Nephron progenitor cell (in vitro differentiated cells): ENCODE measurements around the gene SNRNP48.

Experiments
- DNase-seq: peaks from one replicate; pipeline ENCODE4 v3.0.0; 2021
- H3K27ac Mint-ChIP-seq: 2 replicates; pipeline ENCODE4 v1.8.0; 2021; ENCODE audit warnings: mild to moderate bottlenecking, moderate library complexity, mixed read lengths
- H3K27me3 Mint-ChIP-seq: 2 replicates; pipeline ENCODE4 v1.8.0; 2021; ENCODE audit warnings: mild to moderate bottlenecking, low read depth, mixed read lengths; ENCODE audit not compliant: poor library complexity
- H3K36me3 Mint-ChIP-seq: 2 replicates; pipeline ENCODE4 v1.8.0; 2021; ENCODE audit warnings: low read depth, mixed read lengths
- H3K4me1 Mint-ChIP-seq: 2 replicates; pipeline ENCODE4 v1.8.0; 2021; ENCODE audit warnings: mixed read lengths
- H3K4me3 Mint-ChIP-seq: 2 replicates; pipeline ENCODE4 v1.8.0; 2021; ENCODE audit warnings: mild to moderate bottlenecking, moderate library complexity, mixed read lengths
- H3K9me3 Mint-ChIP-seq: 2 replicates; pipeline ENCODE4 v1.8.0; 2021; ENCODE audit warnings: mild to moderate bottlenecking, moderate library complexity, mixed read lengths
- CTCF ChIP-seq: fragments of 200-600 bp; sonication (generic); IDR thresholded peaks from 2 replicates; pipeline ENCODE4 v1.5.0; 2021; ENCODE audit warnings: antibody characterized with exemption

Gene SNRNP48

DNA sequence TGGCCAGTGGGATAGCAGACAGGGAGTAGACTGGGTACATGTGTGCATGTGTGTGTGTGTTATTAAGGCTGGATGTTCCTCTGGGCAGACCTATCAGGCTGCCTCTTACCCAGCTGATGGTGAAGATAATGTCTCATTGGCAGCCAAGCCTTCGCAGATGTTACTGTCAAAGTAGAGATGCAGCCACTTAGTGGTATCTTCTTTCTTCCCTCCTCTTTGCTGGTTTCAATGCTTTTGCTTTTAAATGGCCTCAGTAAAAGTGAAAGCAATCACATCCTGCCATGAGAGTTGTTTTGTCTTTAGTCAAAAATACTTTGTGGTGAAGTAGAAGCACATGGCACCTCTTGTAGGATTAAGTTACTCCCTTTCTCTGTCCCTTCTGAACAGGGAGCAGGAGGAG, 57.5 kb downstream of the SNRNP48 start:
- H3K27me3 Mint-ChIP-seq: peaks cover 17% of the 10 kb centered on the region
- no peak for DNase-seq
- H3K4me3 Mint-ChIP-seq: no peak overlapping the region
- H3K4me1 Mint-ChIP-seq: no peaks in the 10 kb centered on the region
- H3K9me3 Mint-ChIP-seq: no peaks in the 10 kb centered on the region
- H3K27ac Mint-ChIP-seq: no peak overlapping the region
- H3K36me3 Mint-ChIP-seq: no peaks in the 10 kb centered on the region
- TF ChIP-seq CTCF: no peak

DNA sequence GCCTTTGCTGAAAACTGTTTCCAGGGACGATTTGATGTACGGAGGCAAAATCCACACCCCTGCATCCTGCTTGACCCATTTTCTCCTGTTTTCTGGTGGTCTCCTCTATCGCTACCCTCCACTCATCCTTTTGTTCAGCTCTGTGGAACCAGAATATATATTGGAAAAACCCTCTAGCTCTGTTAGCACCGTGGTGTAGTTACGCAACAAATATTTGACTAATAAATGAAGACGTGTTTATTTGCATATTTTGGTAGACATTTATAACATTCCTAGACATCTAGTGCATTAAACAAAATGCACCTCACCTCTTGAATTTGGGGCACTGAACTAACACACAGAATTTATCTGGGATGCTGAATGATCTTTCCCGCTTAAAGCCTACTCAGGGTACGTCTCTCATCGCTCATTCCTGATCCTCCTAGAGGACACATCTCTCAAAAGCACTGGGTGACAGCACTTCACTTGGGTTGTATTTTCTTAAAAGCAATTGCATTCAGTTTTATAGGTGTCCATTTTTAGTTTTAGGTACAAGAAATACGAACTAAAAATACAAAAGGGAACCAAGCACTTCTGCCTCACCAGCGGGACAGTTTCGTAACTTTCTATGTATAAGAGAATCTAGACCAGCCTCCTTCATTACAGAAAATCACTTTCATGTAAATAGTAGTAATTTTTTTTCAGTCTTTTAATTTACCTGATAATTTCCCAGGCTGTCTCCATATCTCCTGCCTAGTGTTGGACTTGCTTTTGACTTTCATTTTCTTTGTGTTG, 59.2 kb downstream of the SNRNP48 start:
- Mint-ChIP-seq H3K9me3 (no peaks in the 10 kb centered on the region), H3K27ac (no peak overlapping the region), H3K36me3 (no peaks in the 10 kb centered on the region), H3K4me3 (no peak overlapping the region), H3K4me1 (no peaks in the 10 kb centered on the region), H3K27me3 (peaks cover 19% of the 10 kb centered on the region)
- no peak for TF ChIP-seq CTCF
- DNase-seq: no peak

DNA sequence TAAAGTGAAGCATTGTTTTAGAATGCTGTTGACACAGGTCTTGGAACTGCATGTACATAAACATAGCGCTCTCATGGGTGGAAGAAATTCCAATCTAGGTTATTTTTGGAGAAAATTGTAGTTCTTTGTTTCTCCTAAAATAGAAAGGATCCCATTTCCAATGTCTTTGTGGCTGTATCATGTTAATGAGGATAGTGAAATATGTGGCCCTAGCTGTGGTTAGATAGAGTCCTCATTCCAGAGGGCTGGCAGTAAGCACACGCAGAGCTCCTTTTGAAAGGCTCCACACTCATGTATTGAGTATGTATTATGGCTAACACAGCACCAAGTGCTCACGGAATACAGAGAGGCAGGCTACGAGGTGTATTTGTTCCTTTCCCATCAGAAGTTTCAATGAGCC, 60.9 kb downstream of the SNRNP48 start:
- DNase-seq: no peak
- no peak overlapping the region for H3K4me3 Mint-ChIP-seq
- H3K36me3 Mint-ChIP-seq: no peaks in the 10 kb centered on the region
- H3K9me3 Mint-ChIP-seq: no peaks in the 10 kb centered on the region
- TF ChIP-seq CTCF: no peak
- peaks cover 18% of the 10 kb centered on the region for H3K27me3 Mint-ChIP-seq
- H3K27ac Mint-ChIP-seq: no peak overlapping the region
- no peaks in the 10 kb centered on the region for H3K4me1 Mint-ChIP-seq

DNA sequence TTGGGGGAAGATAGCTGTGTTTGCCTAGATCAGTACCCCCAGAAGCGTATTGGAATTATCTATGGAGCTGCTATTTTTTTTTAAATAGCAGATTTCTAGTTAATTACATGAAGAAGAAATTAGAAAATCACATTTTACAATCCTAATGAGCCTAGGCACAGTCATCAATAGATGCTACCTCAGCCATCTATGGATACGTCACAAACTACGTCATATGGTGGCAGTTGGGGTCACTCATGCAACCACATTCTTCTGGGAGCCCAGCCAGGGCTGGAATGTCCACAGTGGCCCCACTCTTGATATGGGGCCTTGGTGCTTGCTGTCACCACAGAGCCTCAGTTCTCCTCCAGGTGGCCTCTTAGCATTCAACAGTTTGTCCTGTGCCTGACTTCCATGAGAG, 63.0 kb downstream of the SNRNP48 start:
- H3K27ac Mint-ChIP-seq: no peak overlapping the region
- no peaks in the 10 kb centered on the region for H3K36me3 Mint-ChIP-seq
- peaks cover 22% of the 10 kb centered on the region for H3K27me3 Mint-ChIP-seq
- H3K4me3 Mint-ChIP-seq: no peak overlapping the region
- DNase-seq: no peak
- H3K4me1 Mint-ChIP-seq: no peaks in the 10 kb centered on the region
- TF ChIP-seq CTCF: no peak
- no peaks in the 10 kb centered on the region for H3K9me3 Mint-ChIP-seq

GRCh38 chr6:7656355-7656754, 66.4 kb downstream of the SNRNP48 start:
- no peaks in the 10 kb centered on the region for H3K9me3 Mint-ChIP-seq
- no peaks in the 10 kb centered on the region for H3K36me3 Mint-ChIP-seq
- no peak overlapping the region for H3K4me3 Mint-ChIP-seq
- no peak for DNase-seq
- no peak overlapping the region for H3K27ac Mint-ChIP-seq
- no peaks in the 10 kb centered on the region for H3K4me1 Mint-ChIP-seq
- TF ChIP-seq CTCF: no peak
- peaks cover 15% of the 10 kb centered on the region for H3K27me3 Mint-ChIP-seq

DNA sequence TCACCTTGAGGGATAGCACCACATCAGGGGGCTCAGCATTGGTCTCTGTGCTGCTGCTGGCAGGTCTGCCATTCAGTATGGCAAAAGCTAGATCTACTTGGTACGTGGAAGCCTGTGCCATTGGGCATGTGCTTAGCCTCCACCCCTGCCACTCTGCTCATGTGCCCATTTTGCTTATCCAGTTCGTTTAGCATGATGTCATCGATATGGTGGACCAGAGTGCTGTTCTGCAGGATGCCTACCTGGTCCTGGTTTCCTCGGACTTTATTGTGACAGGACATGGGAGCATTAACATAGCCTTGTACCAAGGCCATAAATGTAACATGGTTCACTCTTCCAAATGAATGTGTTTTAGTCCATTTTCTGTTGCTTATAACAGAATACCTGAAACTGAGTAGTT, 68.5 kb downstream of the SNRNP48 start:
- Mint-ChIP-seq H3K27ac (no peak overlapping the region), H3K4me3 (no peak overlapping the region), H3K36me3 (no peaks in the 10 kb centered on the region), H3K9me3 (no peaks in the 10 kb centered on the region), H3K27me3 (peaks cover 11% of the 10 kb centered on the region), H3K4me1 (no peaks in the 10 kb centered on the region)
- no peak for TF ChIP-seq CTCF
- DNase-seq: no peak
